Measurements from ENCODE around the gene RMDN2.

The RMDN2 gene

GRCh38 chr2:37925063-37925897, at the start of gene RMDN2:
Gene RMDN2, plus strand, starts transcription at chr2:37925287. Its CDS starts 3,991 bp downstream, at chr2:37929278.
- DNase-seq (ENCODE audit: low spot score), result peak; percentile 69

- DNase-seq (ENCODE audit: low spot score), result no peak
Measured at GRCh38 chr2:37875403-37875906, 49.6 kb upstream of the RMDN2 start.

GRCh38 chr2:37876227-37876626, 48.9 kb upstream of the RMDN2 start:
- no peak for DNase-seq (ENCODE audit: low spot score)

DNA sequence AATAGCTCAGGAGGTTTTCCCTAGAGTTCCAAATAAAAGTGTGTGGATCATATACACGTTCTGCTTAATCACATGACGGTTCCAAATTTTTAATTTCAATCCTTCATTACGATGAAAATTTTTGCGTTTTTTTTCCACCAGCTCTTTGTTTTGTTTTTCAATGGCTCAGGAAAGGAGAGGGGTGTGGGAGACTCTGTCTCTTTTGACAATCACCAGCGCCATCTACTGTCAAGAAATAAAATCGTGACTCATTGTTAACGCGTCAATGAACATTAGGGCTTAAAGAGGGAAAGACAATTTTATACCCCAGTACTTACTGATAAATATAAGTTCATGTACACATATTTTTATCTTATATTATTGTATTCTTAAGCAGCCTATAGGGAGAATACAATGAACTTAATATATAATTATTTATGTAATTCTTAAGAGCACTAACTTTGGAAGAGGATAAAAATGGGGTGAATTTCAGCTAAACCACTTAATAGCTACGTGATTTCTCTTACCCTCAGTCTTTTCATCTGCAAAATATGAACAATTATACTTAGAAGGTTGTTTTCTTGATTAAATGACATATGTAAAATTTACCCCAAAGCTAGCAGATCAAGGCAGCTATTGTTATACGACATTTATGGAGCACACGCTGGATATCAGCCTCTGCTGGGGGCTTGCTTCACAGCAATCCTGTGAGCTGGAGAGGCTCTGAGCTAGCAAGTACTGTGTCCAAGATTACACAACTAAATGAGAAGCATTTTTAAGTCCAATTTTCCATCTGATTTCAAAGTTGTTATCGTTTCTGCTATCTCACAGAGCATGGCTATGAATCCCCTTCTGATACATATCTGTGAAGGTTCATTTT, 47.4 kb upstream of the RMDN2 start:
- peak; percentile 75 for DNase-seq (ENCODE audit: low spot score)

- DNase-seq (ENCODE audit: low spot score), result no peak
Measured at GRCh38 chr2:37878536-37878935, 46.6 kb upstream of the RMDN2 start.

GRCh38 chr2:37880551-37880950, 44.5 kb upstream of the RMDN2 start:
- DNase-seq (ENCODE audit: low spot score), result no peak

DNA sequence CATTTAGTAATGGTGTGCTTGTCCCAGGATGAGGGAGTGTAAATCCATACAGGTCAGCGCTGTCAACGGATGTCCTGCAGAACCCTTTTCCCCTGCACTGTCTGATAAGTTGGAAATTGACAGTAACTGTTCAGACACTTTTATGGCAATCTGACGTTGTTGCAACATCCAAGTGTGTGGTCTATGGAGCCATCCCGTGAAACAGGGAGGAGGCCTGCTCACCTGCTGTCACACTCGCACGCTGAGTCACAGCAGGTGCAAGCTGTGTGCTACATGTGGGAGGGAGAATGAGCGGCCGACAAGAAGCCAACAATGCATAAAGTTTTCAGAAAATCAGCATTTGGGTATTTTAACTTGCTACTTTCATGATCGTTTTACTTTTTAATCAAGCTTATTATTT, 43.7 kb upstream of the RMDN2 start:
- DNase-seq (ENCODE audit: low spot score), result no peak

GRCh38 chr2:37882036-37882435, 43.1 kb upstream of the RMDN2 start:
- no peak for DNase-seq (ENCODE audit: low spot score)

- no peak for DNase-seq (ENCODE audit: low spot score)
Measured at GRCh38 chr2:37883518-37883917, 41.6 kb upstream of the RMDN2 start.

GRCh38 chr2:37885329-37885993, 39.6 kb upstream of the RMDN2 start:
- no peak for DNase-seq (ENCODE audit: low spot score)

DNA sequence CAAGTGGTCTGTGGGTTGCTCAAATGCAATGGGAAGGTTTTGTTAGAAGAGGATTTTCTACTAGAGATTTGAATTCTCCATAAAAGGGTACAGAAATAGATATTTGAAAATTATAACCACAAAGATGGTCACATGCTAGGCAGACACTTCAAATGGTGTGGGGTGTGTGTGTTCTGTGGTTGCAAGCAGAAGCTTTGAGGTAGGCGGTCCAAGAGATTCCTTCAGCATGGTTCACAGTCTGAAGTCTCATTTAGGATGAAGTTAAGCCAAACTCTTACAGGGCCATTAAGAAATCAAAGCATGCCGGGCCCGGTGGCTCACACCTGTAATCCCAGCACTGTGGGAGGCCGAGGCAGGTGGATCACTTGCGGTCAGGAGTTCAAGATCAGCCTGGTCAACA, 38.3 kb upstream of the RMDN2 start:
- no peak for DNase-seq (ENCODE audit: low spot score)

GRCh38 chr2:37887286-37887685, 37.8 kb upstream of the RMDN2 start:
- no peak for DNase-seq (ENCODE audit: low spot score)

- DNase-seq (ENCODE audit: low spot score), result peak; percentile 62
Measured at GRCh38 chr2:37890893-37891495, 34.1 kb upstream of the RMDN2 start.

GRCh38 chr2:37891846-37892435, 33.1 kb upstream of the RMDN2 start:
- no peak for DNase-seq (ENCODE audit: low spot score)

GRCh38 chr2:37892436-37893114, 32.5 kb upstream of the RMDN2 start:
- DNase-seq (ENCODE audit: low spot score), result peak; percentile 17

GRCh38 chr2:37893327-37893726, 31.8 kb upstream of the RMDN2 start:
- no peak for DNase-seq (ENCODE audit: low spot score)

DNA sequence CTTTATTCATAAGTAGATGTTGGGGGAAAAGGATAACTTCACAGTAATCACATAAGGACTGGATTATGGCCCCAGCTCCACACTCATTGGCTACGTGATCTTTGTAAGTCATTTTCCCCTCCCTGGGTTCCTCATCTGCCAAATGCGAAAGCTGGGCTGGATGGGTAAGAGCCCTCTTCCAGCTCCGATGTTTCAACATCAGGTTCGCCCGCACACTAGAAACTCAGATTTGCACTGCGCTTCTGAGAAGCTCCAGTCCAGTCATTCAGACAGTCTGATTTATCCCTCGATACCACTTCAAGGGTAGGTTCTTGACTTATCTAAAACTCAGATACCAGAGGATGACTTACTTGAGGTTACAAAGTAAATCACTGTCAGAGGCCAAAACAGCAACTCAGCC, 31.0 kb upstream of the RMDN2 start:
- DNase-seq (ENCODE audit: low spot score), result peak; percentile 1

DNA sequence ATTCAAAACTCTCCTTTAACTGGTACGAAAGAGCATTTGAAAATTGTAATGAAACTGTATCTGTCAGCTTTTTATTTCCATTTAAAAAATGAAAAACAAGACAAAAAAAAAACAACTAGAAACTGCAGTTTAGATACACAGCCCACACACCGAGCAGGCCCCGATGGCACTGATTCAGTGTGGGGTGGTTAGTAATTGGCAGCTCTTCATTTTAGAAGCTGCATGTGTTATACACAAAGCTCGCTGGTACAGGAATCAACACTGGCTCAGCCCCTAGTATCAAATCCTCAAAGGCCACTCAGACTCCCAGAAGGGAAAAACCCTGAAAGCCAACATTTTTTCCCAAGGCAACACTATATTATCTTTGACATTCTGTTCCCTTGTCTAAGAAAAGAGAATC, 30.5 kb upstream of the RMDN2 start:
- DNase-seq (ENCODE audit: low spot score), result no peak

- DNase-seq (ENCODE audit: low spot score), result no peak
Measured at GRCh38 chr2:37895140-37895539, 29.9 kb upstream of the RMDN2 start.

GRCh38 chr2:37896319-37896718, 28.8 kb upstream of the RMDN2 start:
- DNase-seq (ENCODE audit: low spot score), result no peak

DNA sequence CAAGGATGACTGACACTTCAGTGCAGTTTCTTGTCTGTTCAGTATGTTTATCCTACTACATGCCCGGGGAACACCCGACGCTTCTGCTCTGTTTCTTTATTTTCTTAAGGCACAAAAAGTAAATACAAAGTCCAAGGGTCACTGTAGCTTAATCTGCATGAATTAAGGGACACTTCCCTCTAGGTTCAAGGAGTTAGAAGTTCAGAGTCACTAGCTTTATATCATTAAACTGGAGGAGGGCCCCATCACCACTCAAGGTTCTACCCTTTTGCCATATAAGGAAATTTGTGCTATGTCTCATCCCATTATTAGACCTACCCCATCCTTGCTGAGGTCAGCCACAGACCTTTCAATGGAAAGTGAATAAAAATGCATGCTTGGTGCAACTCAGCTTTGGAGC, 27.6 kb upstream of the RMDN2 start:
- DNase-seq (ENCODE audit: low spot score), result no peak
